ENCODE data around the gene BCL2L15.

The BCL2L15 gene

GRCh38 chr1:113887402-113888175, at the start of gene BCL2L15:
Gene BCL2L15 (minus strand): TSS chr1:113887581. CDS start chr1:113887375, 206 bp downstream.
- DNase-seq (ENCODE audit: low read depth) = no peak

GRCh38 chr1:113937146-113937545, 49.8 kb upstream of the BCL2L15 start:
- no peak for DNase-seq (ENCODE audit: low read depth)

DNA sequence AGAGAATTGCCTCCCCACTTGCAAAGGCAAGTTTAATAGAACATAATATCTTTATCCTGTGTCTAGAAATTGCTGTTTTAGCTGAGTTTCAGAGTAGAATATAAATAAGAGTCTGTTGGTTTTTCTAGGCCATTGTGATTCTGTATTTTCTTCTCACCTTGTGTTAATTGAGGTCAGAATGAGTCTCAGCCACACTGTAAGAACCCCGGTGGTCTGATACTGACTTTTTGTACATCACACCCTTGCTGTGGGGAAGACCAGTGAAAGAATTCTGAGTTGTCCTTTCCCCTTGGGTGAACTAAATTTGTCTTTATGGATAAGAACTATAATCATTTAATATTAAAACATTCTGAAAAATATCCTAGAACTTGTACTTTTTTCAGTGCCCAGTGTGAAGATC, 48.6 kb upstream of the BCL2L15 start:
- DNase-seq (ENCODE audit: low read depth) = no peak

- DNase-seq (ENCODE audit: low read depth) = no peak
Observed at GRCh38 chr1:113935176-113935575, 47.8 kb upstream of the BCL2L15 start.

DNA sequence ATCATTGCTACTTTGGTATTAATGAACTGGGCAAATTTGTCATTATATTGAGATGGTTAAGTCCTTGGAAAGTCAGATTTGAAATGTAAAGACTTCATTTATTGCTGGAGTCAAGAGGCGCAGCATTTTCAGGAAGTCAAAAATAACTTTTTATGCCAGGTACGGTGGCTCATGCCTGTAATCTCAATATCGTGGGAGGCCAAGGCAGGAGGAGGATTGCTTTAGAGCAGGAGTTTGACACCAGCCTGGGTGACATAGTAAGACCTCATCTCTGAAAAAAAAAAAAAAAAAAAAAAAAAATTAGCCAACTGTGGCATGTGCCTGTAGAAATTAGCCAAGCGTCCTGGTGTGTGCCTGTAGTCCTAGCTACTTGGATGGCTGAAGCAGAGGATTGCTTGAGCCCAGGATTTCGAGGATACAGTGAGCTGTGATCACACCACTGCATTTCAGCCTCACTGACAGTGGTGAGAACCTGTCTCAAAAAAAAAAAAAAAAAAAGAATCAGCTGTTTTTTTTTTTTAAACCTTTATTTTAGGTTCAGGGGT, 47.2 kb upstream of the BCL2L15 start:
- no peak for DNase-seq (ENCODE audit: low read depth)

GRCh38 chr1:113934006-113934405, 46.6 kb upstream of the BCL2L15 start:
- no peak for DNase-seq (ENCODE audit: low read depth)

DNA sequence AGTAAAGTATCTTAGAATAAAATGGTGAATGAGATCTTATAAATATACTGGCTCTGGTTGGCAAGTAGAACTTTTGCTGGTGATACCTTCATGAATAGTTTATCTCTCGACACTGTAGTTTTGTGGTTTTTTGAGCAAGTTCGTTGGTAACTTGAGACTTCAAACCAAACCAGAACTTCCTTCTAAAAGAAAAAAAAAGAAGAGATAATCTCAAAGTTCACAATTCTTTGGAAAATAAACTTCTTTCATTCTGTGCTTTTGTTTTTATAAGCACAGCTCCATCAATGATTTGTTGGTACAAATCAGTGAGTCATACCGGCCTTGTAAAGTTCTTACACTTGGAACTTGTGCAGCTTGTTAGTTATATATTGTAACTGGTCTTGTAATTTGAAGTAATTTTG, 44.1 kb upstream of the BCL2L15 start:
- DNase-seq (ENCODE audit: low read depth) = no peak

DNA sequence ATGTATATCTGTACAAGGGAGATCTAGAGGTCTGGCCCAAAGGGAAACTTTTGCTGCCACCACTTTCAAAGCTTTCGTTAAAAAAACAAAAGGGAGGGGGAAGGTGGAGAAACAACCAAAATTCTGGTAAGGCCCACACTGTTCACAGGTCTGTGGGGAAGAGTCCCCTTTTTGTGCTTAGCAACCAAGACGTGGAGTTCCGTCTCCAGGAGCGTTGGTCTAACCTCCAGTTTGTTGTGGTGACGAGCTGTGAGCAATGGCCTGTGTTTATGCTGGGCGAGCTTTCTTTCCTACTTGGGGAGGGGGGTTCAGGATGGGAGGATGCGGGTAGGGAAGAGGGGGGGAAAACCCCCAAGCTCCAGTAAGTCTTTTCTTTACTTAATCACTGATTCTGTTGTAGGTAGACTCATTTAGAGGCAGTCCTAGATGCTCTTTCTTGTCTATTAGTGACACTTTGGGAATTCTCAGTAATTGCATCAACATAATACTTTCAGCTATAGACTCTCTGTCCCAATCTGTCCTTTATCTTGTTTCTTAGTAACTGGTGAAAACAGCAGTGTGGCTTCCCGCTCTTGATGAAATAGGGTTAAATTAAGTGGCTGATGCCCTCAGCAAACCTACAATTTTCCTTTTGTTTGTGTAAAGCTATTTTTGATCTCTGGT, 43.2 kb upstream of the BCL2L15 start:
- DNase-seq (ENCODE audit: low read depth) = peak; percentile 50

- peak; percentile 48 for DNase-seq (ENCODE audit: low read depth)
Observed at GRCh38 chr1:113929750-113930498, 42.5 kb upstream of the BCL2L15 start.

- peak; percentile 87 for DNase-seq (ENCODE audit: low read depth)
Observed at GRCh38 chr1:113928941-113929749, 41.8 kb upstream of the BCL2L15 start, which contains the start of gene HIPK1. Gene HIPK1 (plus strand): TSS chr1:113929324.

- no peak for DNase-seq (ENCODE audit: low read depth)
Observed at GRCh38 chr1:113928187-113928930, 41.0 kb upstream of the BCL2L15 start.

- no peak for DNase-seq (ENCODE audit: low read depth)
Observed at GRCh38 chr1:113924473-113924872, 37.1 kb upstream of the BCL2L15 start.

DNA sequence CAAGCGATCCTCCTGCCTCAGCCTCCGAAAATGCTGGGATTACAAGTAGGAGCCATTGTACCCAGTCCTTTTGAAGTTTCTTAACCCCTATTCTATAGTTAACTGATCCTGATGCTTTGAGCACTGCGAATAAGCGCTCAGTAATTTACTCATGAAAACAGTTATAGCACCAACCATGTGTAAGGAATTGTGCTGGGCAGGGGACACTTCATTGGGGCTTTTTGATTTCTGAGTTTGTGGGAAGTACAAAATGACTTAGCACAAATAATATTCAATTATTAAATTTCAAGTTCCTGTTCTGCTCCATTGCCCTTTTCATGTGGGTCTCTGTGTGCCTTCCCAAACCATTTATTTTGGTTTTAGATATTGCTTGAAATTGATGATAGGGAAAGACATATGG, 35.6 kb upstream of the BCL2L15 start:
- no peak for DNase-seq (ENCODE audit: low read depth)

DNA sequence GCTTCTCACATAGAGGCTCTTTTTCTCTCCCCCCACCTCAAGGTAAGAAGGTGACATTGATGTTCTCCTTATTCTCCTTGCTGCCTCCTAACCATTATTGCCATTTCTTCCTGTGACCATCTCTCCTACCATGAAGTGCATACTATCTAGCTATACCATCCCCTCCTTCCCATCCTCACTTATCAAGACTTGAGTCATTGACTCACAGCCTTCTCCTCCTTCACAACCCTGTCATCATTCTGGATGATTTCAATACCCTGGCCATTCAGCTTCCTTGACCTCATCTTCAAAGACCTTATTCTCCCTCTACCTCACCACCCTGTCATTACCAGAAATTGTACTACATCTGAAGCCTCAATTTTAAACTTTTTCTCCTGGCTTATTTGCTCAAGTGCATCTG, 30.9 kb upstream of the BCL2L15 start:
- DNase-seq (ENCODE audit: low read depth) = no peak

- no peak for DNase-seq (ENCODE audit: low read depth)
Observed at GRCh38 chr1:113917400-113918082, 30.2 kb upstream of the BCL2L15 start.

DNA sequence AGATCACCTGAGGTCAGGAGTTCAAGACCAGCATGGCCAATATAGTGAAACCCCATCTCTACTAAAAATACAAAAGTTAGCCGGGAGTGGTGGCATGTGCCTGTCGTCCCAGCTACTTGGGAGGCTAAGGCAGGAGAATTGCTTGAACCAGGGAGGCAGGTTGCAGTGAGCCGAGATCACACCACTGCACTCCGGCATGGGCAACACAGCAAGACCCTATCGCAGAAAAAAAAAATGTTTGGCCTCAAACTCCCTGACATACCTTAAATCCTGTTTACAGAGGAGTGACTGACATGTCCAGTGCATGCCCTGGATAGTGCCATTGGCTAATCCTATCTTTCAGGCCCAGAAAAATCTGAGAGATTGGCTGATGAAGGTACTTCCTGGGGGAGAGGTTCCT, 29.6 kb upstream of the BCL2L15 start:
- DNase-seq (ENCODE audit: low read depth) = no peak

- no peak for DNase-seq (ENCODE audit: low read depth)
Observed at GRCh38 chr1:113913887-113914664, 26.7 kb upstream of the BCL2L15 start.

- no peak for DNase-seq (ENCODE audit: low read depth)
Observed at GRCh38 chr1:113913312-113913668, 25.9 kb upstream of the BCL2L15 start.

DNA sequence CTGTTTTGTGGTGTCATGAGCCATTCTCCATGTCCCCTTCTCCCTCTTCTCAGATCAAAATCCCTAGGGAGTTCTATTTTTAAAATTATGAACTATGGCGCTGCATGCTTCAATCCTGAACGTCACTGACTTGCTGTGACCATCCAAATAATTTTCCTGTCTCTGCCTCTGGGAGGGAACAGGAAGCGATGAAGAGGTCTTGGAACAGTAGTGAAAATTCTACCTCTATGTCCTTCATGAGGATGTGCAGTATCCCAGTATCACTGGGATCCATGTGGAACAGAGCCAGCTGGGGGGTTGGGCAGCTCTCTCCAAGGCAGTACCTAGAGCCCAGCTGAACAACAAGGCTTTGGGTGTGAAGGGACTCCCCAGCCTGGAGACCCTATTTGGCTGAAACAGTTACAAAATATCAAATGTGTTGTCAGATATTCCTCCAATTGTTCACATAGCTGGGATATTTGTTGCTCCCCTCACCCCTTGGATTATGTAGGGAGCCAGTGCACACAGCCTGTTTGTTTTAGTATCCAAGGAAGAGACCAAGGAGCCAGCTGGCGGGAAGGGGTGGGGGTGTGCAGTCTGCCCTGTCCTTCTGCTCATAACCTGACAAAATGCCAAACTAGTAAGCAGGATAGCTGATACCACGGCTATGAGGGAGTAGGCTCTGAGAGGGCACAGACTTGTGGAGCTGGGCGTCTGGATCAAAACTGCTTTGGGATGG, 25.4 kb upstream of the BCL2L15 start:
- DNase-seq (ENCODE audit: low read depth) = no peak
